Hematopoietic multipotent progenitor cell treated with erythropoietin and hydrocortisone succinate and interleukin-3 and kit ligand, for 4 days (in vitro differentiated cells): ENCODE data around the gene MCTP2.

Experiments
- DNase-seq: peaks from one replicate; pipeline ENCODE4 v3.0.0-alpha.2; 2015

The MCTP2 gene

GRCh38 chr15:94306700-94307650 is 75.6 kb downstream of the MCTP2 start:
- peak; percentile 90 for DNase-seq

- DNase-seq, result no peak
Measured at GRCh38 chr15:94312946-94313345, 81.6 kb downstream of the MCTP2 start.

GRCh38 chr15:94314639-94315038 is 83.3 kb downstream of the MCTP2 start:
- DNase-seq, result no peak

GRCh38 chr15:94317211-94317610 is 85.8 kb downstream of the MCTP2 start:
- no peak for DNase-seq

- DNase-seq, result peak; percentile 42
Measured at GRCh38 chr15:94322141-94322540, 90.8 kb downstream of the MCTP2 start.

GRCh38 chr15:94323076-94323475 is 91.7 kb downstream of the MCTP2 start:
- DNase-seq, result peak; percentile 25

- peak; percentile 93 for DNase-seq
Measured at GRCh38 chr15:94324117-94324826, 92.9 kb downstream of the MCTP2 start.

GRCh38 chr15:94324835-94325767 is 93.7 kb downstream of the MCTP2 start:
- DNase-seq, result peak; percentile 47

- DNase-seq, result peak; percentile 75
Measured at GRCh38 chr15:94327356-94327936, 96.1 kb downstream of the MCTP2 start.

- DNase-seq, result no peak
Measured at GRCh38 chr15:94331731-94332130, 100.4 kb downstream of the MCTP2 start.

- no peak for DNase-seq
Measured at GRCh38 chr15:94335616-94336015, 104.3 kb downstream of the MCTP2 start.

GRCh38 chr15:94336817-94337467 is 105.6 kb downstream of the MCTP2 start:
- no peak for DNase-seq

GRCh38 chr15:94338243-94338846 is 107.0 kb downstream of the MCTP2 start:
- DNase-seq, result no peak

GRCh38 chr15:94346282-94346681 is 114.9 kb downstream of the MCTP2 start:
- DNase-seq, result no peak

- DNase-seq, result peak; percentile 32
Measured at GRCh38 chr15:94348084-94348483, 116.7 kb downstream of the MCTP2 start.

GRCh38 chr15:94351031-94351535 is 119.7 kb downstream of the MCTP2 start:
- no peak for DNase-seq

- no peak for DNase-seq
Measured at GRCh38 chr15:94352636-94353487, 121.5 kb downstream of the MCTP2 start.

GRCh38 chr15:94353488-94353820 is 122.1 kb downstream of the MCTP2 start:
- no peak for DNase-seq

- DNase-seq, result no peak
Measured at GRCh38 chr15:94354655-94355054, 123.3 kb downstream of the MCTP2 start.

- DNase-seq, result no peak
Measured at GRCh38 chr15:94359716-94360115, 128.4 kb downstream of the MCTP2 start.
